Gastrocnemius medialis (tissue), 4 donors: ENCODE measurements around the gene PTTG1.

ENCODE experiments used
- POLR2A ChIP-seq, 2 donors: fragments of 450-650 bp; IDR thresholded peaks; one replicate each; pipeline ENCODE4 v1.6.1; 2017; ENCODE audit warnings: antibody characterized with exemption in 2 of 2, mild to moderate bottlenecking in 2 of 2, moderate library complexity in 2 of 2
- TF ChIP-seq, protein P1 (sequence below), 5 experiments: fragments of 450-650 bp in 3 of 5; fragments of 200-600 bp in 2 of 5; sonication (generic) in 2 of 5; IDR thresholded peaks in 4 of 5; conservative IDR thresholded peaks in 1 of 5; 1 replicate in 4 of 5; 2 replicates in 1 of 5; pipeline ENCODE4 v1.5.1; 2016 to 2019; ENCODE audit warnings: antibody characterized with exemption in 5 of 5, mild to moderate bottlenecking in 3 of 5, moderate library complexity in 3 of 5

DNA sequence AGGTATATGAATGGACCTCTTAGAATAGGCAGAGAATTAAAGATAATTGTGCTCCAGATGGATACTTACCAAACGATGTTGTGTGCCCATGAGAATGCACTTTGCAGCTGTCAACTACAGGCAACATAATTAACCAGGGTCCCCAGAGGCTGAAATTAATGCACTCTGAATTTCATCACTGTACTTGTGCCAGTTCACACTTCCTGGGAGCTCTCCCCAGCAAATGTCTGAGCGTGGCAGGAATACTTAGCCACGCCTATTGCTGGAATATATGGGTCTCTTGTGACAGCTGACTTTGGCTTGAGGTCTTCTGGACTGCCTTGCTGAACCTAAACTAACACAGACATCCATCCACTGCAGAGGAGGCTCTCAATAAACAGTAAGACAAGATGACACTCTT is 39.3 kb upstream of the PTTG1 start:
- TF ChIP-seq, protein P1, sequence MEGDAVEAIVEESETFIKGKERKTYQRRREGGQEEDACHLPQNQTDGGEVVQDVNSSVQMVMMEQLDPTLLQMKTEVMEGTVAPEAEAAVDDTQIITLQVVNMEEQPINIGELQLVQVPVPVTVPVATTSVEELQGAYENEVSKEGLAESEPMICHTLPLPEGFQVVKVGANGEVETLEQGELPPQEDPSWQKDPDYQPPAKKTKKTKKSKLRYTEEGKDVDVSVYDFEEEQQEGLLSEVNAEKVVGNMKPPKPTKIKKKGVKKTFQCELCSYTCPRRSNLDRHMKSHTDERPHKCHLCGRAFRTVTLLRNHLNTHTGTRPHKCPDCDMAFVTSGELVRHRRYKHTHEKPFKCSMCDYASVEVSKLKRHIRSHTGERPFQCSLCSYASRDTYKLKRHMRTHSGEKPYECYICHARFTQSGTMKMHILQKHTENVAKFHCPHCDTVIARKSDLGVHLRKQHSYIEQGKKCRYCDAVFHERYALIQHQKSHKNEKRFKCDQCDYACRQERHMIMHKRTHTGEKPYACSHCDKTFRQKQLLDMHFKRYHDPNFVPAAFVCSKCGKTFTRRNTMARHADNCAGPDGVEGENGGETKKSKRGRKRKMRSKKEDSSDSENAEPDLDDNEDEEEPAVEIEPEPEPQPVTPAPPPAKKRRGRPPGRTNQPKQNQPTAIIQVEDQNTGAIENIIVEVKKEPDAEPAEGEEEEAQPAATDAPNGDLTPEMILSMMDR (IDR thresholded peaks at IDR 0.05 in 4 of 5, conservative IDR thresholded peaks at IDR 0.05 in 1 of 5): no peak
- TF ChIP-seq POLR2A (IDR thresholded peaks at IDR 0.05): no peak
